Measurements from ENCODE around the gene SERPINA5.
"Not testable (repeated sequence)": the region's sequence is repeated elsewhere in the genome, so short reads cannot be mapped to it uniquely, and the experiment has no call there.

Gene SERPINA5

DNA sequence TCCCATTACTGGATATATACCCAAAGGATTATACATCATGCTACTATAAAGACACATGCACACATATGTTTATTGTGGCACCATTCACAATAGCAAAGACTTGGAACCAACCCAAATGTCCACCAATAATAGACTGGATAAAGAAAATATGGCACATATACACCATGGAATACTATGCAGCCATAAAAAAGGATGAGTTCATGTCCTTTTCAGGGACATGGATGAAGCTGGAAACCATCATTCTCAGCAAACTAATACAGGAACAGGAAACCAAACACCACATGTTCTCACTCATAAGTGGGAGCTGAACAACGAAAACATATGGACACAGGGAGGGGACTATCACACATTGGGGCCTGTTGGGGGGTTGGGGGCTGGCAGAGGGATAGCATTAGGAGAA lies 27.7 kb downstream of the SERPINA5 start:
- not testable (repeated sequence) for DNase-seq

DNA sequence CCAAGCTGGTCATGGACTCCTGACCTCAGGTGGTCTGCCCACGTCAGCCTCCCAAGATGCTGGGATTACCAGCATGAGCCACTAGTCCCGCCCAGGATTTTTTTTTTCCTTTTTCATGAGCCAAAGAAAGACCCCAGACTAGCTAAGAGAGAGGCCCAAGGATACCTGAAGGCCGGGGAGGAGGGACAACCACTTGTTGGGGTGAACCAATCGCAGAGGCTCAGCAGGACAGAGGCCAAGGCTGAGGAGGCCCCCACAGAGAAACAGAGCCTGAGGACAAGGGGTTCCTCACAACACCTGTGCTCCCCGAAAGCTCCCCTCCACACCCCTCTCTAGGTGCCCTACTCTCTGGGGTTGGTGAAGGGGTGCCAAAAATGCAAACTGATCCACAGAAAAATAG lies 30.0 kb downstream of the SERPINA5 start:
- no peak for DNase-seq

DNA sequence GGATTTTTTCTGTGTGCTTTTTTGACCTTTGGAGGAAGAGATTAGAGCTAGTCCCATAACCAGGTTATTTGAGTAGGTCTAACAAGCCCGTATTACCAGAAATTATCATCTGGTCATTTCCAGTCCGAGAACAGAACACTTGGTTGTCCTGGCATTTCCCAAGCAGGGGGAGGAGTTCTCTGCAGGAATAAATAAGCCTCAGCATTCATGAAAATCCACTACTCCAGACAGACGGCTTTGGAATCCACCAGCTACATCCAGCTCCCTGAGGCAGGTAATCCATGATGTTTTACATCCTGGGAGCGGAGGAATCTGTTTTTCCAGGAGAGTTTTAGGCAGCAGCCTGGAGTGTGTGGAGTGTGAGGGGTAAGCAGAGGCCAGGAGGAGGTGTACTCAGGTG lies 30.9 kb downstream of the SERPINA5 start, which contains the start of gene SERPINA3:
Gene SERPINA3 (plus strand): TSS at position 218 of the 400 bp plus-strand sequence. CDS start 2,051 bp downstream, outside the sequence.
- DNase-seq: no peak

DNA sequence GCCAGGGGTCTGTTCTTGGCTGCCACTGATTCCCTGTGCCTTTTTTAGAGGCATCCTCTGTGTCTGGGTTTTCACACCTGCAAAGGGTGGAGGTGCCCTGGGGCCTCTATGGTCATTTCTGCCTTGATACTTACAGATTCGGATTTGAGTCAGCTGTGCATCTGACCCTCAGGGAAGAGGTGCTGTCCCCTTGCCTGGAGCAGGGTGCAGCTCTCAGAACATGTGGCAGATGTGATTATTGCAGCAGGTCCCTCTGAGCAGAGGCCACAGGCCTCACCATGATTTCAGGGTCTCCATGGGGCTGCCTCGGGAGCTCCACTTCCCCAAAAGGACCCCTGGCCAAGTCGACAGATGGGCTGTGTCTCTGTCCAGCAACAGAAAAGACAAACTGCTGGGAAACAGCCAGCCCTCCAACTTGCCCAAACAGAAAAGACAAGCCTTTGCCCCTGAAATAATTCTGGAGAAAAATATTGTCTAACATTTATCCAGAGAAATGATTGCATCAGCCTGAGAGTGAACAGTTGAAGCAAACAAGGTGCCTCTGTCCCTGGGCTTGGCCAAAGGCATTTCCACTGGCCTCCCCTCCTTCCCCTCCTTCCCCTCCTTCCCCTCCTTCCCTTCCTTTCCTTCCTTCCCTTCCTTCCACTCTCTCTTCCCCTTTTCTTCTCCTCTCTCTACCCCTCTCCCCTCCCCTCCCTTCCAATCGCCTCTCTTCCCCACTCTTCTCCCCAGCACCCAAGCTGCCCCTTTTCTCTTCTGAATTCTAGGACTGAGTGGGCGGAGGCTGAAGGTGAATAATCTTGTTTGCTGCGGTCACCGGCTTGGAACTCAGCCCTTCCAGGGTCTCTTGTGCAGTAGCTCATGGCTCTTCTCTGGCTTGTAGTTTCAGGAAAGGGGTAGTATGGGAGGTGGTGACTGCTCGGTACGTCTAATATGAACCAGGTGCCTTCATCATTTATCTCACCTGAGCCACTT lies 31.6 kb downstream of the SERPINA5 start:
- DNase-seq: no peak

DNA sequence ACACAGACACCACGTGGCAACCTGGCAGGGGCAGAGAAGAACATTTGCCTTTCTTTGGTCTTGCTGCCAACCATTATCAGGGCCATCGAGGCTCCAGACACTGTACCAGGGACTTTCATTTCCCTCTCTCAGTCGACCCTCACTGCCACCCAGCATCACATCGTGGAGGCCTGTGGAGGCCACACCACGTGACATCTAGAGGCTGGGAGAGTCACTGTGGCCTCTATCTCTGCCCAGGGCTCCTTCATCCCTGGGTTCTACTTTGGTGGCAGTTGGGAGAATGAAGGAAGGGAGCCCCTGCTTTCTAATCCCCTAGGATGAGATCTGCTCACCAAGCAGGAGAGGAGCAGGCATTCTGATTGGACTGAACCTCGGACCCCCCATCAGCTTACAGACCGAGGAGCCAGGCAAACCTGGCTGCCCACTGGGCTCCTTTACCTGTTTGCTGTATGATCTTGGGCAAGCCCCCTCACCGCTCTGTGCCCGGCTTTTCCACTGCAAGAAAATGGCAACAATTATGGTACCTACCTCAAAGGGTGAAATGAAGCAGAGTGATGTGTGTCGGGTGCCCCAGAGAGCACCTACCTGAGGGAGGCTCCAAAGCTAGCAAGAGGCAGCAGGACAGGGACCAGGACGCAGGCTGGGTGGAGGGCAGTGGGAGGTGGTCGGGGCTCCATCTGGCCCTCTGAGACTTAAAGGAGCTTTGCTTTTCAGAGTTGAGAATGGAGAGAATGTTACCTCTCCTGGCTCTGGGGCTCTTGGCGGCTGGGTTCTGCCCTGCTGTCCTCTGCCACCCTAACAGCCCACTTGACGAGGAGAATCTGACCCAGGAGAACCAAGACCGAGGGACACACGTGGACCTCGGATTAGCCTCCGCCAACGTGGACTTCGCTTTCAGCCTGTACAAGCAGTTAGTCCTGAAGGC lies 32.8 kb downstream of the SERPINA5 start:
- DNase-seq: no peak

DNA sequence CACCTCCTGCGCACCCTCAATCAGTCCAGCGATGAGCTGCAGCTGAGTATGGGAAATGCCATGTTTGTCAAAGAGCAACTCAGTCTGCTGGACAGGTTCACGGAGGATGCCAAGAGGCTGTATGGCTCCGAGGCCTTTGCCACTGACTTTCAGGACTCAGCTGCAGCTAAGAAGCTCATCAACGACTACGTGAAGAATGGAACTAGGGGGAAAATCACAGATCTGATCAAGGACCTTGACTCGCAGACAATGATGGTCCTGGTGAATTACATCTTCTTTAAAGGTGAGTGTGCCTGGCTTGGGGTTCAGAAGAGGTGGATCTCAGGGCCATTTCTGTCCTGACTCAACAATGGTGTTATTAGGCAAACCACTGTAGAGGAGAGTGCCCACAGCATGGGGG lies 33.6 kb downstream of the SERPINA5 start:
- no peak for DNase-seq

DNA sequence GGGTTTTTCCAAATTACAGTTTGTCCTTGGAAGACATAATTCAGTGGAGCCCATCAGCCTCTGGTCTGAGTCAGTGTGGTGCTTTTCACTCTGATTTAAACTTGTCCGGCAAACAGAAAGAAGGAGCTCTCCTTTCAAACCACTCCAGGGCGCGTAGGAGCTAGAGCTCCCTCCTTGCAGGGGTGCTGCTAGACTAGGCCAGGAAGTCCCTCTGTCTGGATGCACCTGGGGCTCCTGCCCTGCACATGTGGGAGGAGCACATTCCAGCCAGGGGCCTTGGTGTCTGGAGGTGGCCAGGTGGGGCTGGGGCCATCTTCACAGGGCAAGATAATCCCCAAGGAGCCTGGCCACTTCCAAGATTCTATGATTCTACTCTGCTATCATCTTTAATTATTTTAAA lies 34.0 kb downstream of the SERPINA5 start:
- no peak for DNase-seq

DNA sequence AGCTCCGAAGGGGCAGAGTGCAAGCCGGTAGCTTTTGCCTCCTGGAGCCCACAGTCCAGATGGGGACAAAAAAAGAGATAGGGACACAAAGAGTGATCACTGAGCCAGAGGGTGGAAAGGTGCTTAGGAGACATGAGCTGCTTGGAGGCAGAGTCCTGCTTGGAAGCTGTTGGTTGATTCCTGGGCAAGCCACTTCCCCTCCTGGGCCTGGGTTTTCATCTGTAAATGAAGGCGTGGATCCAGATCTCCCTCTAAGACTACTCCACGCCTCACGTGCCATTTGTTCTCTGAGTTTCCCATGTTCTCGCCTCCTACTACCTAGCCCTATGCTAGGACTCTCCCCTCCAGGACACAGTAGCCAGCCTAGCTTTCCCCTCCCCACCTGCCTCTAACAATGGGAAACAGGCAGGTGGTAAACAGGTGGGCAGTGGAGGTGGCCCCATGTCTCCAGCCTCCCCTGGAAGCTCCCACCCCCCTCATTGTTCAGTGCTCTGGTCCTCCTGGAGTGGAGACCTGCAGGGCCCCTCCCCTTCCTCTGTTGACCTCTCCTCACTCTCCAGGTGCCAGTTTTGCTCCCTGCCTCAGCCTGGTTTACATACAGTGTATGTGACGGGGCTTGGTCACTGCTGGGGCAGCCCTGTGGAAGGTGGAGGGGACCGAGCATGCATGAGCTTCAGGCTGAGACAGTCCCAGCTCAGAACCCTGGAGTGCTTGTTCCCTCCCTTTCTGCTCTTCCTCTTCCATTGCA lies 34.8 kb downstream of the SERPINA5 start:
- no peak for DNase-seq

DNA sequence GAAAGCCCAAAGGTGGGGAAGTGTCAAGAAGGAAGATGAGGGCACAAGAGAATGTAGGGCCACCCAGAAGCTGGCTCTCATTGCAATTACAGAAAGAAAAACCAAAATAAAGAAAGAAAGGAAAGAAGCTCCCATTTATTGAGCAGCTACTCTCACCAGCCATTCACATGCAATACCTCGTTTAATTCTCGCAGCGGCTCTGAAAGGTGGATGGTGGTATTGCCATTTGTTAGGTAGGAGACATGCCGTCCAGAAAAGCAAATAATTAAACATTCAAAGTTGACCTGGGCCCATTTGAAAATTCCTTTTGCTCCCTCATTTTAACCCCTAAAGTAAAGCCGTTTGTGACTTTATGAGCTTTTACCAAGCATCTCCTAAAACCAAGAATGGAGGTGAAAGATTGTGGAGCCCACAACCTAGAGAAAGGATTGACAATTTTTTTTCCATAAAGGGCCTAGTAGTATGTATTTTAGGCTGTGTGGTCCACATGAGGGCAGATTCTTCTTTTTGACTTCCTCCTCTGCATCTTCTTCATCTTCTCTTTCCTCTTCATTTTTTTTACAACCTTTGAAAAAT lies 36.2 kb downstream of the SERPINA5 start:
- no peak for DNase-seq

DNA sequence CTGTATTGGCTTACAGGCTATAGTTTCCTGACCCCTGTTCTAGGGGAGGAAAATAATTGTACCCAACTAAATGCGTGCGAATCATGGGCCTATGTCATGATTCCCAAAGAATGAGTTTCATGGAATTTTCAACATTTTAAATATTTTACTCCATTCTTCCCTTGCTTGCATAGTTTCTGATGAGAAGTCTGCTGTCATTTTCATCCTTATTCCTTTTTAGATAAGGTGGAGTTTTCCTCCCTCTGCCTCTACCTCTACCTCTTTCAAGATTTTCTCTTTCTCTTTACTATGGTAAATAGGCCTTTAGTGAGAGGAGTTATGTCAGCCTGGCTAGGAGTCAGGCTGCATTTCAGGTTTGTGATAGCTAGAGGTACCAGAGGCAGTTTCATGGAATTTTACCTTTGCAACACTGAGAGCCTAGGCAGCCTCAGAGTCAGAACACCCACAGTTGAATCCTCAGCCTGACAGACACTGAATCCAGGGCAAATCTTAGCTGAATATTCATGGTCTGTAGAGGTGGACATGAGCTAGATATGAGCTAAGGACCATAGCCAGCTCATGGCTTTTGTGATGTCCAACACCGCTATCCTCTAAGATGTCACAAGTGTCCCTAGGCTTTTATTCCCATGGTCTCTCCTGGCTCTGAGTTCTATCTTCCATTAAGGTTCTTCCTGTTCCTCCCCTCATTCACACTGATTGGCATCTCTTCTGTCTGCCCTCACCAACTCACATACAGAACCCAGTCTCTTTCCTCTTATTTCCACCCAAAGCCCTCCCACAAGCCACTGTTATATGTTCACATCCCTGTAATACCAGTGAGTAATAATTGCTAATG lies 37.0 kb downstream of the SERPINA5 start:
- no peak for DNase-seq

DNA sequence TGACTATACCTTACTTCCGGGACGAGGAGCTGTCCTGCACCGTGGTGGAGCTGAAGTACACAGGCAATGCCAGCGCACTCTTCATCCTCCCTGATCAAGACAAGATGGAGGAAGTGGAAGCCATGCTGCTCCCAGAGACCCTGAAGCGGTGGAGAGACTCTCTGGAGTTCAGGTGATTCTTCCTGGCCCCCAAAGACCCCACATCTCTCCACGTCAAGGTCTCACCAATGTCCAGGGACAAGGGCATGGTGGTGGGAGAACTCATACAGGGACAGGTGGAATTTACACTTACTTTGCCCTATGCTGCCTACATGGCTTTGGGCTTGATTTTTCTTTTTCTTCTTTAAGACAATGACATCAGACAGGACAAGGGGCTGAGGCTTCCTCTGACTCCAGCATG lies 38.1 kb downstream of the SERPINA5 start:
- DNase-seq: no peak

DNA sequence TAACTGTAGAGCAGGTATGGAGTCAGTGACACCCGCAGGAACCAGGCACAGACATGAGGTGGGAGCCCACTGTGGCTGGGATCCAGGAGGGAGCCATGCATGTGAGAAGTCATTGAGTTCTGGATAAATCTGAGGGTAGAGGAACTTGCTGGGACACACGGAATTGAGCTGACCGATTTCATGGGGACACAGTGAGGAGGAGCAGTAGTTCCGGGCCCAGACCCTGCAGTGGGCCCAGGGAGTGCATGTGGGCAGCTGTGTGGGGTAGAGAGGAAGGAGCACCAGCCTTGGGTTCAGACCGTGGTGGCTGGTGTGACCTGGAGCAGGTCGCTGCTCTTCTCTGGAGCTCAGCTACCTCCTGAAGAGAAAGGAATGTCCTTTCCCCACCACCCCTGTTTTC lies 39.4 kb downstream of the SERPINA5 start:
- no peak for DNase-seq

DNA sequence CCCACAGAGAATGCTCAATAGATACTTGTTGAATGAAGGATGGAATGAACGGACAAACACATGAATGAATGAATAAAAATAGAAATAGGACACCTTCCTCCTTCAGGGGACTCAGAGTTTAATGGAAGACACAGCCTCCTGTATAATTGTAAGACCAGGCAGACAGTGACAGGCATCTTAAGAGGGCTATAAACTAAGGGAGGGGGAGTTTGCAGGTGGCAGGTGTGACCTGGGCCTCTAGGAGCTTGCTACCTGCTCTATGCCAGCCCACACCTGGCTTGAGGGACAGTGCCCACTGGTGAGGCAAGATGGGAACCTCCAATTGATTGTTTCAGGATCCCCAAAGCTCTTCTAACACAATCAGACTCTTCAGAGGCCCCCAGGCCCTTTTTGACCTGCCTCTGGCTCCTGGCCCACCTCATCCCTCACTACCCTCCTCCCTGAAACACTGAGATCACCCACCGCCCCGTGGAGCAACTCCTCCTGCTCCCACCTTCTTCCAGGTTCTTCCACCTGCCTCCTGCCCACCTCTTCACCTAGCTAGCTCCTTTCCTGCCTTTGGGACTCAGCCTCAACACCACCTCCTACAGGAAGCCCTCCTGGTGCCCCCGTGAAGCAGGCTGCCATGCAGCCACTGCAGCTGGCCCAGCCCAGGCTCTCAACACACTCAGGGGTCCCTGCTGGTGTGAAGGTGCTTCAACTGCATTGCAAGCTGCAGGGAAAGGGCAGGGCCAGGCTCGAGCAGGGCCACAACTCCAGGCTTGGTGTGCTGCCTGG lies 40.3 kb downstream of the SERPINA5 start:
- no peak for DNase-seq

DNA sequence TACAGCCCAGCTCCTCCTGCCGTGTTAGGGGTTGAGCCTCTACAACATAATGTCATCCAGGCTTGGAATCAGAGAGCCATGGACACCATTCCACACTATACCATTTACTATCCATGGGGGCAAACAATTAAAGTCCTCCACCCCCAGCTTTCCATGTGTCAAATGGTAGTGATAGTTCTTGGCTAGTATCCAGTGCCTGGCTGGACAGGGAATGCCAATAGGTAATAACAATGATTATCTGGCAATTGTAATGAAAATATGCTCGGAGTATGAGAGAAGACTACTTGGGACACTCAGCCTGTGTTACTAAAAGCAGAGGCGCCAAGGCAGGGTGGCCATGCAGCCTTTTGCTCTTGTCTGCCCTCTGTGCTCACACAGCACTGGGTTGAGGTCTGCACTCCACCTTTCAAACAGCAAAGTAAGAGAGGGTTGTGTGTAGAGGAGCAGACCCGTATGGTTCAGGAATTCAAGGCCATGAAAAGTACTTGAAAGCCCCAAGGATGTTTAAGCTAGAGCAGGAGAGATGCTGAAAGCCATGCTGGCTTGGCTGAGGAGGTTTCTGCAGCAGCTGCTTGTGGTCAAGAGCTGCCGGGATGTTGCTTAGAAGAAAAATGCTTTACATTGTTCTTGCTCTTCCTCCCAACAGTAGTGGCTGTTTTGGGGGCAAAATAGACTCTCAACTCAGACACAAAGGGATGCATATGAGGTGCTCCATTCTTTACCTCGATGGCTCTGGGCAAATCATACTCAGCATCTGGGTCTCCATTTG lies 41.6 kb downstream of the SERPINA5 start:
- DNase-seq: no peak

DNA sequence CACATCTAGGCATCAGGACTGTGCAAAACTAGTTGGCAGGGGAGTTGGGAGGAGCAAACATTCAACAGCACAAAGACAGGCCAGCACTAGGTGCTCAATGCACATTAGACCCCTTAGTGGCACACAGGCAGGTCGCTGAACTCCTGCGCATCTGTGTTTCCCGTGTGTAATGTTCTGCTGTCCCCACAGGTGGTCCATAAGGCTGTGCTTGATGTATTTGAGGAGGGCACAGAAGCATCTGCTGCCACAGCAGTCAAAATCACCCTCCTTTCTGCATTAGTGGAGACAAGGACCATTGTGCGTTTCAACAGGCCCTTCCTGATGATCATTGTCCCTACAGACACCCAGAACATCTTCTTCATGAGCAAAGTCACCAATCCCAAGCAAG lies 42.2 kb downstream of the SERPINA5 start:
- DNase-seq: no peak

DNA sequence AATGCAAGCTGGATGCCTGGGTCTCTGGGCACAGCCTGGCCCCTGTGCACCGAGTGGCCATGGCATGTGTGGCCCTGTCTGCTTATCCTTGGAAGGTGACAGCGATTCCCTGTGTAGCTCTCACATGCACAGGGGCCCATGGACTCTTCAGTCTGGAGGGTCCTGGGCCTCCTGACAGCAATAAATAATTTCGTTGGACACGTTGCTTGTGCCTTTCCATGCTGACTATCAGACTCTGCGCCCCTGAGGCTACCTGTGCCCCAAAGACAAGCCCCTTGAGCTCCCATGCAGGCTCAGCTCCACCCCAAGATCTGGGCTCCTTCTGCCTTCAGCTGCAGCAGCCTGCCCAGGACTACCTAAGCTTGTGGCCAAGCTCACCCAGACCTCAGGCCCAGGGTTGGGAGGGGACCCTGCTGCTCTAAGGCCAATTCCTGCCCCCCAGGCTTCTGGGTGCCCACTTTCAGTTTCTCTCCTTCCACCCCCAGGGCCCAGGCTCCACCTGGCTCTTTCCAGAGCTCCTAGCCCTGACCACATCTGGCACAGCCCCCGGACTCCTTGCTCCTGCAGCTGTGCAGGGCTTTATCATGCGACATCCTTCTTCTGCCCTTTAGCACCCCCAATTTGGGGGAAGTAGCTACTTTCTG lies 42.8 kb downstream of the SERPINA5 start:
- no peak for DNase-seq

DNA sequence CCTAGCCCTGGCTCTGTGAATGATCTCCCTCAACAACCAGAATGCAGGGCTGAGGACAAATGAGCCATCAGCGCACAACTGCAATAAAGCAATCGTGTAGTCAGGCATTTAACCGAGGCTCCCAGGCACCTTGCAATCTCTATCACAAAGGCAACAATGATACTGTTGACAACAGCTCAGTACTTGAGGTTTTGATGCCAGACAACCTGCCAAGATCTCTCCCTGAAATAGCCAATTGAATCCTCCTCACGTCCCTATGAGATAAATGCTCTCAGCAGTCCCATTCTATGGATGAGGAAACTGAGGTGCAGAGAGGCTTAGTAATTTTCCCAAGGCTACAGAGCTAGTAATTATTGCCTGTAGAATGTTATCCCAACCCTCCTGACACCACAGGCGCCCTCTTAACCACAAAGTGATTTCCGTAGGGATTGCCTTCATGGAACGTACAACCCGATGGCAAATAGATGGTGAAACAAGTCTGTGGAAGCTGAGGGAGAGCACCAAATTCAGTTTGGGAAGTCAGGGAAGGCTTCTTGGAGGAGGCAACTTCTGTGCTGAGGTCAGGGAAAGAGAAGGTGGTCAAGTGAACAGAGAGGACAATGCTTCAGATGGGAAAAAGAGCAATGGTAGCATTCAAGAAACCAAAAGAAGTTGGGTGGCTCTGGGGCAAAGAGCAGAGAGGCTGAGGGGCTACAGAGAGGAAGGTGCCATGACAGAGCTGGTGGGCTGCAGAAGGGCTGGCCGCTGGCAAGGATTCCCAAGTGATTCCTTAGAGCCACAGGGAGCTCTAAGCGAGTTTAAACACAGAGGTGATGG lies 43.5 kb downstream of the SERPINA5 start:
- DNase-seq: no peak

DNA sequence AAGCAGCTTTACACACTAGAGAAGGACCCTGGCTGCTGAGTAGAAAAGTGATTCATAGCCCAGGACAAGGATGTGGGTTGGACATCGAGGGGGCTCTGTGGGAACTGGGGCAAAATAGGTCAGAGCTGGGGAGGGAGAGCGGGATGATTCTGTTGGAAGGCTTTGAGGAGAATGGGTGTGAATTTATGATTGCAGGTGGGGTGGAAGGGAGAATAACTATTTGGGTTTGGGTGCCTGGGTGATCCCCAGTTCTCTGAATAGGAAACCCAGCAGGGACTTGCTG lies 44.1 kb downstream of the SERPINA5 start:
- DNase-seq: no peak

DNA sequence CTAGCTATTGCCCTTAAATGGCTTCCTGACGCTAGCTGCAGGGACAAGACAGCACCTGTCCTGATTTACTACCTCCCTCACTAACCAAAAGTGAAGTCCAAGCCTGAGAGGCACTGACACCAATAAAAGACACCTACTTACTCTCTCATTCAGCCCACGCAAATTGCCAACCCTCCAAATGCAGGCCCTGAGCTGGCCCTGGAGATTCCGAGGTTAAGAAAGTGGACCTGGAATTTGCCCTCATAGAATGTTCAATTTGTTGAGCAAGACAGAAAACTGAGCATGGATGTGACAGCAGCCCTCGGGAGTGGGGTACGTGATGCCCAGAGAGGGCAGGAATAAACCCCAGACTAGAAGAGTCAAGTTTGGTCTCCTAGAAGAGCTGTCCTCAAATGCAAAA lies 47.4 kb downstream of the SERPINA5 start:
- DNase-seq: no peak

Measured in stimulated activated CD4-positive, alpha-beta T cell treated with anti-CD3 and anti-CD28 coated beads, Interleukin-4, amount 100 ng/mL, for 24 hours (primary cell).